ENCODE measurements around the gene NCAPG.

Gene NCAPG

GRCh38 chr4:17875402-17876070 is 64.8 kb downstream of the NCAPG start:
- DNase-seq: no peak

- DNase-seq: no peak
Measured at GRCh38 chr4:17876943-17877342, 66.2 kb downstream of the NCAPG start.

- no peak for DNase-seq
Measured at GRCh38 chr4:17877661-17878060, 66.9 kb downstream of the NCAPG start.

GRCh38 chr4:17884063-17884462 is 73.3 kb downstream of the NCAPG start:
- DNase-seq: no peak

GRCh38 chr4:17884511-17884910 is 73.7 kb downstream of the NCAPG start:
- no peak for DNase-seq

GRCh38 chr4:17889692-17890091 is 78.9 kb downstream of the NCAPG start:
- DNase-seq: no peak

- no peak for DNase-seq
Measured at GRCh38 chr4:17894421-17894820, 83.6 kb downstream of the NCAPG start.

Data from NCI-H345 (cell line).